ENCODE measurements around the gene PRAMEF27.
"Not testable (repeated sequence)": the region's sequence is repeated elsewhere in the genome, so short reads cannot be mapped to it uniquely, and the experiment has no call there.

PRAMEF27 gene

GRCh38 chr1:13056475-13056874 is at the start of gene PRAMEF27:
TSS of gene PRAMEF27 (minus strand) at chr1:13056575. CDS start at chr1:13053659, 2,916 bp downstream.
- DNase-seq = not testable (repeated sequence)

- not testable (repeated sequence) for DNase-seq
Observed at GRCh38 chr1:13070474-13070873, 14.1 kb upstream of the PRAMEF27 start, which contains the start of gene PRAMEF25. TSS of gene PRAMEF25 (plus strand) at chr1:13070774. CDS start at chr1:13073694, 2,920 bp downstream.

DNA sequence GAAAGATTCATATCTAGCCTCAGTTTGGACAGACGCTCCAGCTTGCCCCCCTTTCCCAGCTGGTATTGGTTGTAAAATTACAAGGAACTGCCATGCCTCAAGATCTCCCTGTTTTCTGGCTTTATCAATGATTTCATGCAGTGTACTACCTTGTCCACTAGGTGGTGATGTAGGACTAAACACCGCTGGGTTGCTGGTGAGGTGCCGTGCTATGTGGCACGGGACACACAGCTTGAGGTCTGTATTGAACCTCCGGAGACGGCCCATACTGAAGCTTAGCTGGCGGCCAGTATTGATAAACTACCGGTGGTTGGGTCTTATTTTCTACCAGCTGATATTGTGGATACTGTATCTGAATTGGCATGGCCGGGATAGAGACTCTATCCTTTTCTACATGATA is 36.5 kb downstream of the PRAMEF27 start:
- DNase-seq = not testable (repeated sequence)

DNA sequence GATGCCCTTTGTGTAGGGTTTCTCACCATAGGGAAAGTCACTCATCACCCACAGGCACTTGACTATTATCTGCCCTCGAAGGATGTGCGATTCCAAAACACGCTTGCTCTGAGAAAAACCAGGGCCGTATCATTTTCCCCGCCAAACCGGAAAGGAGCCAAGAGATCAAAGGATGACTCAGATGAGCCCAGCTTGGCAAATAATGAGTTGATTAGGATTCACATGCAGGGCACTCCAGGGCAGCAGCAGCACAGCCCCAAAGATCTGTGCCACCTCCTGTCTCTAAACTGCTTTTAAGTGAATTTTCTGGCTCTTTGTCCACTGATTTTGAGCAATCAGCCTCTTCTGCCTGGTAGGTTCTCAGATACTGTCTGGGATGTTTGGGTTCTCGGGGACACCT is 44.4 kb downstream of the PRAMEF27 start:
- not testable (repeated sequence) for DNase-seq

DNA sequence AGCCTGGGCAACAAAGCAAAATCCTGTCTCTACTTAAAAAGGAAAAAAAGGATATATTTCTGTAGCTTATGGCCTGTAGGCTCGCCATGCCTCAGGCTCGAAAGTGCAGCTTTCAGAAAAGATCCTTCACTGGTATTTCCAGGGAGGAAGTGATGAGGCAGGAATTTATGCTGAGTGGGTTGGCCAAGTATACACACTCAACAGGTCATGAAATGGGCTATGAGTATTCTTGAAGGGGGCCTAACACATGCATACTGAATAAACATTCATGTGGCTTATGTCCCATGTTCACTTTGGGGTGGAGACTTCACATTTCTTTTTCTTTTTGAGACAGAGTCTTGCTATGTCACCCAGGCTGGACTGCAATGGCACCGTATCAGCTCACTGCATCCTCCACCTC is 47.0 kb downstream of the PRAMEF27 start:
- not testable (repeated sequence) for DNase-seq

DNA sequence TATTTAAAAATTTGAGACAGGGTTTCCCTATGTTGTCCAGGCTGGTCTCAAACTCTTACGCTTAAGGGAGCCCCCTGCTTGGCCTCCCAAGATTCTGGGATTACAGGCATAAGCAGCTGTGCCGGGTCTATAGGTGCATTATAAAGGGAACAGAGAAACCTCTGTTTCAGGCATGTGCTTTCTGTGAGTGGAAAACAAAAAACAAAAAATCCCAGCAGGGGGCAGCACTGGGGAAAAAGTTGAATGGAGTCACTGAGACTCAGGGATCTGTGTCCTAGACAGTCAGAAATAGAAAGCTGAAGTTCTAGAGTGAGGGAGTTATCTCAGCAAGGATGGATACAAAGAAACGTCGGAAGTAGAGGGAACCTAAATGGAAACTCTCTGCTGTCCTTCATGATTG is 50.6 kb downstream of the PRAMEF27 start:
- DNase-seq = not testable (repeated sequence)
